GM12873 (cell line): ENCODE measurements around the gene CORO2A.

ENCODE experiments used
- TF ChIP-seq, protein P1 (sequence below): IDR thresholded peaks from 2 replicates; pipeline ENCODE4 v1.5.1; 2012; ENCODE audit warnings: low read depth, mild to moderate bottlenecking, moderate library complexity, low read length, control low read depth; ENCODE audit not compliant: insufficient read depth; ENCODE audit errors: missing control alignments

The CORO2A gene

DNA sequence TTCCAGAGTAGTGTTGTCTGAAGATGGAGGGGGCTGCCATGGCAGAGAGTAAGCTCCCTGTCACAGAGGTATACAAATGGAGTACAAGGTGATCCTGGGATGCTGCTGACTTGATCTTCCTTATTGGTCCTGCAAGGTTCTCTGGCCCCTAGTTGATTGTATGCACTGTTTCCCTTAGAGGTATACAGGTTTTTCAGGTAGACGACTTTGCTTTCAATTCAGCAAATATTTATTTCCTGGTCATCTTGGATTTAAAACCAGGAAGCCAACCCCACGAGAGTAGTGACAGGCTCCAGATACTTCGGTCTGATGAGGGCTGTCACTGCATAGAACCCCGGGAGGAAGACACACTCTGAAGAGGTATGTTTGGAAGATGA is 56.9 kb downstream of the CORO2A start:
- TF ChIP-seq, protein P1, sequence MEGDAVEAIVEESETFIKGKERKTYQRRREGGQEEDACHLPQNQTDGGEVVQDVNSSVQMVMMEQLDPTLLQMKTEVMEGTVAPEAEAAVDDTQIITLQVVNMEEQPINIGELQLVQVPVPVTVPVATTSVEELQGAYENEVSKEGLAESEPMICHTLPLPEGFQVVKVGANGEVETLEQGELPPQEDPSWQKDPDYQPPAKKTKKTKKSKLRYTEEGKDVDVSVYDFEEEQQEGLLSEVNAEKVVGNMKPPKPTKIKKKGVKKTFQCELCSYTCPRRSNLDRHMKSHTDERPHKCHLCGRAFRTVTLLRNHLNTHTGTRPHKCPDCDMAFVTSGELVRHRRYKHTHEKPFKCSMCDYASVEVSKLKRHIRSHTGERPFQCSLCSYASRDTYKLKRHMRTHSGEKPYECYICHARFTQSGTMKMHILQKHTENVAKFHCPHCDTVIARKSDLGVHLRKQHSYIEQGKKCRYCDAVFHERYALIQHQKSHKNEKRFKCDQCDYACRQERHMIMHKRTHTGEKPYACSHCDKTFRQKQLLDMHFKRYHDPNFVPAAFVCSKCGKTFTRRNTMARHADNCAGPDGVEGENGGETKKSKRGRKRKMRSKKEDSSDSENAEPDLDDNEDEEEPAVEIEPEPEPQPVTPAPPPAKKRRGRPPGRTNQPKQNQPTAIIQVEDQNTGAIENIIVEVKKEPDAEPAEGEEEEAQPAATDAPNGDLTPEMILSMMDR, result no peak

DNA sequence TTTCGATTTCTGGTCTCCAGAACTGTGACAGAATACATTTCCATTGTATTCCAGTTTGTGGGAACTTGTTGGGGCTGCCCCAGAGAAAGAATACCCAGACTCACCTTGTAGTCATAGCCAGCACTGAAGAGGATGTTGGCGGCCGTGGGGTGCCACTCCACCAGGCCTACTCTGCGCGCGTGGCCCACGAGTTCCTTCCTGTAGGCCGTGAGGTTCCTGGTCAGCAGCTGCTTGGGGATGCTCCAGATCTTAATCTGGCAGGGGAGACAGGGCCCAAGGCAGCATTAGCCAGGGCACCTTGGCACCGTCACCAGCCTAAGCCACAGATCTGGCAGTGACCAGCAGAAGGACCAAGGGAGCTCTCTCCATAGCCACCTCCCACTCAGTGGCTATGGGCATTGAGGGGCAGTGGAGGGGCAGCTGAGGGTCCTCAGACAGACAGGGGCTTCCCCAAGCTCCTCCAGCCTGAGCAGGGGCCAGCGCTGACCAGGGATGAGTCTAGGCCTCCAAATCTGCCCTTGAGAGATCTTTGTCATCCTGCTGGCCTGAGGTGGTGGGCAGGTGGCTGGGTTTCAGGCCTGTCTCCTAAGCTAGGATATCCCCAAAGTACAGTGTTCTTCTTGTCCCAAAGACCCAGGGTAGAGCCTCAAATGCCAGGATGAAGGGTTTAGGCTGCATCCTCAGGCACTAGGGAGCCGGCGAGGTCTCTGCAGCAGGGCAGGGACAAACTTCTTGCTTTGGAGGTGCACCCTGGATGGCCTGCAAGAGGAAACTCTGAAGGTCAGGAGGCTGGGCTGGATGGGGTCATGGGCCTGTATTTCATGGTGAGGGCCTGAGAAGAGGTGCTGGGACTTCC is 57.5 kb downstream of the CORO2A start:
- TF ChIP-seq, protein P1, result no peak

DNA sequence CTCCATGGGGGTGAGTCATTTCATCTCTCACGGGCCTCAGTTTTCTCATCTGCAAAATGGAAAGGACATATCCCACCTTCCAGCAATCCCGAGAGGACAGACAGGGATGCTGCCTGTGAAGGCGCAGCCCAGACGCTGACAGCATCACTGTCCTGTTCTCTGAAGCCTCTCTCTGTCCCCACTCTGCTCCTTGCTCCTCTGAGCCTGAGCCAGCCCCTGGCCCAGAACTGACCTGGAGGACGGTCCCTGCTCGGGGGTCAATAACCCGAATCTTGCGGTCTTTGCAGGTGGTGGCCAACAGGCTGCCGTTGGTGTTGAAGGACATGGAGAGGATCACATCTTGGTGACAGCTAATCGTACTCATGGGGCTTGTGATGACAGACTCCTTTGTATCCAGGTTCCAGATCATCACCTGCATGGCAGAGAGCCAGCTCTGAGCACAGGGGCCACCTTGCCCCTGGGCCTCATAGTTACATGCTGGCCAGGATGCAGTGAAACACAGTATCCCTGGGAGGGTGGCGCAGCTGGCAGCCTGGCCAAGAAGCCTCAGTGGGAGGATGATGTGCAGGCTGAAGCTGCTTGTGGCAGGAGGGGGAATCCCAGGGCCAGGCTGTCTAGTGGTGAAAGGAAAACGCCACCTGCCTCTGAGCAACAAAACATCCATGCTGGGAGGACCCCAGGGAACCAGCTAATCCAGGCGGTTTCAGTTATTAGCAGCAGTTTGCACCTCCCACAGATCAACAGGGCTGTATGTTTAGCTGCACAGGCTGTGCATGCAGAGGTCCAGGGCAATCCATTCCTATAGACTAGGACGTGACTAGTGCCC is 59.4 kb downstream of the CORO2A start:
- TF ChIP-seq, protein P1, result no peak

DNA sequence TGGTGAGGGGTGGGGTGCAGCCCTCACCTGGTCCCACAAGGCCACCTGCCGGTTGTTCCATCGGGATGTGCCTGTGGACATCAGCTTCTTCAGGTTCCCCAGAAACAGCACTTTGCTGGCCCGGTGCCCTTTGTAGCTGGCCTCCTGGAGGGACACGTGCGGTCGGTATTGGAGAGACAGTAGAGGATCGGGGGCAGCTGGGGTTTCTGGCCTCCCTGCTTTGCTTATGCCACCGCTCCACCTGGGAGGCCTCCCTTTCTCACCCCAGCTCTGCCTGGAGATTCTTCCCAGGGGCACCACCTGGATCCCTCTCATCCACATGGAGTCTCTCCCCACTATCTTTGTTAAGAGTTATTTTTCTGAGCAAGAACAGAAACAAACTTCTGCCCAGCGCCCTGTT is 60.3 kb downstream of the CORO2A start:
- TF ChIP-seq, protein P1, result no peak

DNA sequence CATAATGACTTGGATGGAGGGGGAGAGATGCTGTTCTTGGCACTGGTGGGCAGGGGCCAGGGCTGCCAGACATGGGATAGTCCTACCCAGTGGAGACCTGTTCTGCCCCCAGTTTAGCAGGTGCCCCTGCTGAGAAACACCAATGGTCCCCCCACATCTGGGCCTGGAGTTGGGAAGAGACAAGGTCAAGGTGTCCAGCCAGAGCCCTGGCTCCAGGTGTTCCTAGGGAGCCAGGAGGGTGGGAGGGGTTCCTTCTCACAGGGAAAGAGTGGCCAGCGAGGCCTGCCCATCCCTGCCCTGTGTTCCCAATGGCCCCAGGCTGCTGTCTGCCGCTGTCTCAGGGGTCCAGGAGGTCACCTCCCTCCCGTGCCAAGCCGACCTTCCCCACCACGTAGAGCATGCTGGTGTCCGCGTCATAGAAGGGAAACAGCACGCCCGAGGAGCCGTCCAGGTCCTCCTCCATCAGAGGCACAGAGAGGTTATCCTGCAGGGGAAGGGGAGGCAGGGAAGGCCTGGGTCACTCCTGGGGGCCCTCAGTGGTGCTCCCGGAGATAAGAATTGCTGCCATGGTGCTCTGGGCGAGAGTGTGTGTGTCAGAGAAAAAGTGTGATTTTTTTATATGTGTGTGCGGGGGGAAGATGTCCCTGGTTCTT is 61.7 kb downstream of the CORO2A start:
- TF ChIP-seq, protein P1, result no peak

DNA sequence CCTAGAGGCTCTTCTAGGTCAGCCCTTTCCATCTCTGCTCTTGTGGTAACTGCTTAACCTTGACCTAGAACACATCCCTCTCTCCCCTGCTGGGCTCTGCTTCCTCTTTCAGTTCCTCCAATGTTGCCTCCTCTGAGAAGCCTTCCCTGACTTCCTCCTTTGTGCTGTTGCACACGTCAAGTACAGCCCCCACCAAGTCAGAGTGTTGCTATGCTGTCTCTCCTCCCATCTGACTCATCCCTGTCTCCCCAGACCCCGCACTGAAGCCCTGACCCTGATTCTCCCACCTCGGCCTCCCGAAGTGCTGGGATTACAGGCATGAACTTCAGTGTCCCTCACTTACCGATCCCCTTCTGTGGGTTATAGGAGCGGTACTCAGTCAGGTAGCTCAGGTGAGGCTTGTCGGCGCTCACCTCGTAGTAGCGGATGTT is 63.0 kb downstream of the CORO2A start:
- TF ChIP-seq, protein P1, result no peak

DNA sequence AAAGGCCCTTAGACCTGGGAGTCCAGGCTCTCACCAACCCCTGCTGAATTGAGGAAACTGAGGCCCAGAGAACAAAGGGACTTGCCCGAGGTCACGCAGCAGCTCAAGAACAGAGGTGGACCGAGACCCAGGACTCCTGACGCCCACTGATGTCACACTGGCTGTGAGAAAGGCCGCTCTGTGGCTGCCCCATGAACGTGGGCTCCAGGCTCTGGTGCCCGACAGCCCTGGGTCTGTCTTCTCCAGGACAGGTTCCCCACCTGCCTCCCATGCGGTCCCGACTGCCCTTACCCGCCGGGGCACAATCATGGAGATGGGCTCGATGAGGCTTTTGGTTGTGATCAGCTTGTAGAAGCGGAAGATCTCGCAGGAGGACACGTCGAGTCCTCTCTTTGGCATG is 64.1 kb downstream of the CORO2A start:
- TF ChIP-seq, protein P1, result no peak
